NCI-H2029 treated with DMSO at 0.1 percent for 48 hours (cell line): ENCODE measurements around the gene ADGRA1.
"Not testable (repeated sequence)": the region's sequence is repeated elsewhere in the genome, so short reads cannot be mapped to it uniquely, and the experiment has no call there.

Experiments
- DNase-seq: peaks from one replicate; lab custom pipeline; 2025; lab: John Stamatoyannopoulos, UW

The ADGRA1 gene

GRCh38 chr10:133163889-133164815 is 76.4 kb downstream of the ADGRA1 start:
- DNase-seq: no peak

- no peak for DNase-seq
Observed at GRCh38 chr10:133164816-133165555, 77.3 kb downstream of the ADGRA1 start.

GRCh38 chr10:133165556-133166503 is 78.1 kb downstream of the ADGRA1 start:
- DNase-seq: no peak

GRCh38 chr10:133166504-133166827 is 78.7 kb downstream of the ADGRA1 start:
- DNase-seq: no peak

GRCh38 chr10:133166828-133167692 is 79.3 kb downstream of the ADGRA1 start:
- DNase-seq: no peak

- no peak for DNase-seq
Observed at GRCh38 chr10:133167693-133168616, 80.2 kb downstream of the ADGRA1 start.

GRCh38 chr10:133168617-133169031 is 80.9 kb downstream of the ADGRA1 start:
- DNase-seq: no peak

- DNase-seq: no peak
Observed at GRCh38 chr10:133169173-133169947, 81.6 kb downstream of the ADGRA1 start.

GRCh38 chr10:133170092-133170491 is 82.4 kb downstream of the ADGRA1 start:
- no peak for DNase-seq

GRCh38 chr10:133173860-133174640 is 86.3 kb downstream of the ADGRA1 start:
- DNase-seq: no peak

GRCh38 chr10:133174689-133175263 is 87.1 kb downstream of the ADGRA1 start:
- no peak for DNase-seq

- not testable (repeated sequence) for DNase-seq
Observed at GRCh38 chr10:133175624-133176023, 87.9 kb downstream of the ADGRA1 start.

- no peak for DNase-seq
Observed at GRCh38 chr10:133176546-133176945, 88.8 kb downstream of the ADGRA1 start.

GRCh38 chr10:133177380-133178157 is 89.8 kb downstream of the ADGRA1 start:
- no peak for DNase-seq

- DNase-seq: no peak
Observed at GRCh38 chr10:133178357-133179127, 90.8 kb downstream of the ADGRA1 start.

GRCh38 chr10:133179128-133179520 is 91.4 kb downstream of the ADGRA1 start:
- no peak for DNase-seq
